ENCODE data around the gene COL26A1.

The COL26A1 gene

GRCh38 chr7:101547916-101548661 is 185.4 kb downstream of the COL26A1 start:
- no peak overlapping the region for H3K4me3 Mint-ChIP-seq
- H3K27ac Mint-ChIP-seq: no peak overlapping the region
- no peaks in the 10 kb centered on the region for H3K9me3 Mint-ChIP-seq
- H3K4me1 Mint-ChIP-seq: peaks cover 6% of the 10 kb centered on the region
- no peaks in the 10 kb centered on the region for H3K27me3 Mint-ChIP-seq
- DNase-seq: no peak
- ATAC-seq: no peak

- no peaks in the 10 kb centered on the region for H3K27me3 Mint-ChIP-seq
- ATAC-seq: no peak
- H3K4me1 Mint-ChIP-seq: peaks cover 6% of the 10 kb centered on the region
- no peak for DNase-seq
- H3K4me3 Mint-ChIP-seq: no peak overlapping the region
- no peaks in the 10 kb centered on the region for H3K9me3 Mint-ChIP-seq
- H3K27ac Mint-ChIP-seq: peak overlapping the region in 1 of 2 donors; percentile 12
These were observed 187.1 kb downstream of the COL26A1 start for GRCh38 chr7:101549734-101550133.

DNA sequence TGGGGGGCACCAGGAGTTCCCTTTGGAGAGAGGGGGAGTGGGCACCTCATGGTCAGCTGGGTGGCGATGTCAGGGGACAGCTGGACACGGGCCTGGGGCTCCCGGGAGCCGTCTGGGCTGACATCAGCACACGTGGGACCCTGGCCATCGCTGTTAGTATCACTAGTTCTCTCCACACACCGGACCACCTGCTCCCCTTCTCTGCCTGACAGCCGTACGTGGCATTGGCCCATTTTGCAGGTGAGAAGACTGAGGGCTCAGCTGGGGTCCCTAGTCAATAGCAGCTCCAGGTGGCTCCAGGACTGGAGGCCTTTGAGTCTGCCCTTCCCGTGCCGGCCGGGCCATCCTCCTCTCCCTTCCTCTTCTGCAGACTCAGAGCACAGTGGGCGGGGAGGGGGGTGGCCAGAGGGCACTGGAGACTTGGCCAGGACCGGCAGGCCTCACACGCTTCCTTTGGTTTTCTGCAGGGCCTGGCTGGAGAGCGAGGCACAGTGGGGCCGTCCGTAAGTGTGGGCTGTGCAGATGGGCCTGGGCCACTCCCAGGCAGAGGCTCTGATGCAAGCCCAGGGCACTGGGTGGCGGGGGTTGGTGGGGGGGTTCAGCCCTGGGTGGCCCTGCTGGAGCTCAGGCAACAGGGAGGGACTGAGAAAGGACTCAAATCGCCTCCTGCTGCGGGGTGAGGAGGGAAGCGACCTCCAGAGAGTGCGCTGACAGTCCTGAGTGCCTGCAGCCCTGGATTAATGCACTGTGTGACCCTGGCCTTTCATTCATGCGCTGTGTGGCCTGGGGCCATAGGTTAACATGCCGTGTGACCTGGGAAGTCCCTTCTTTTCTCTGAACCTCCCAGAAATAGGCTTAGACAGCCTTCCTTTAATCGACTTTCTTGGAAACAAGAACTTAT is 188.2 kb downstream of the COL26A1 start:
- no peak overlapping the region for H3K4me3 Mint-ChIP-seq
- H3K4me1 Mint-ChIP-seq: peaks cover 6% of the 10 kb centered on the region
- H3K27me3 Mint-ChIP-seq: no peaks in the 10 kb centered on the region
- no peaks in the 10 kb centered on the region for H3K9me3 Mint-ChIP-seq
- ATAC-seq: no peak
- no peak overlapping the region for H3K27ac Mint-ChIP-seq
- no peak for DNase-seq

DNA sequence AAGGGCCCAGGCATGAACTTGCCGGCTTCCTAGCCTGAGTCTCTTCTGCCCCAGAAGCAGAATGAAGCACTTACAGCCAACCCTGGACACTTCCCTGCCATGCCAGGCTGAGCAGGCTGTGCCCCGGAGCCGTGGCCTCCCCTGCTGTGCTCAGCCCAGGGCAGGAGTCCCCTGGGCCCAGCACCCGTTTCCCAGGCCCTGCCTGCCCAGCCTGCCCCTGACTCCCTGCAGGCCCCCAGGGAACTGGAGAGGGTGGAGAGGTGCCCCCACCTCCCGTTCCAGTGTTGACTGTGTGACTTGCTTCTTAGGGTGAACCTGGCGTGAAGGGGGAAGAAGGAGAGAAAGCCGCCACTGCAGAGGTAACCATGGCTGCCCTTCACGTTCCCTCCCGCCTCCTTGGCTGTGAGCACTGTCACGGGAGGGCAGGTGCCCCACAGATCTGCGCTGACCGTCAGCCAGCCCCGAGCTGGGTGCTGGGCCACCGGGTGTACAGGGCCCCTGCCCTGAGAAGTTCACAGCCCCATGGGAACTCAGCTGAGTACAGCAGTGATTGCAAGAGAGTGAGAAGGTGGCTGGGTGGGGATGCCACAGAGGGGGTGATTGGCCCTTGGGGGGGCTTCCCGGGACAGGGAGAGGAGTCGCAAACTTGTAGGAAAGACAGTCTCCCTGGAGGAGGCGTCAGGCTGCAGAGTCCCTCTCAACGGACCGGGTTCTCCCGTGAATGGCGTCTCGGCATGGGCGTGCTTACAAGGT is 190.5 kb downstream of the COL26A1 start:
- Mint-ChIP-seq H3K9me3 (no peaks in the 10 kb centered on the region), H3K4me3 (no peak overlapping the region), H3K4me1 (peaks cover 6% of the 10 kb centered on the region), H3K27ac (peak overlapping the region; percentile 75 to 94), H3K27me3 (no peaks in the 10 kb centered on the region)
- ATAC-seq: no peak
- DNase-seq: no peak

- no peak overlapping the region for H3K4me3 Mint-ChIP-seq
- no peak for ATAC-seq
- DNase-seq: no peak
- H3K27ac Mint-ChIP-seq: peak overlapping the region; percentile 75 to 94
- H3K4me1 Mint-ChIP-seq: peaks cover 6% of the 10 kb centered on the region
- no peaks in the 10 kb centered on the region for H3K9me3 Mint-ChIP-seq
- no peaks in the 10 kb centered on the region for H3K27me3 Mint-ChIP-seq
These were observed 191.2 kb downstream of the COL26A1 start for GRCh38 chr7:101553771-101554445.

DNA sequence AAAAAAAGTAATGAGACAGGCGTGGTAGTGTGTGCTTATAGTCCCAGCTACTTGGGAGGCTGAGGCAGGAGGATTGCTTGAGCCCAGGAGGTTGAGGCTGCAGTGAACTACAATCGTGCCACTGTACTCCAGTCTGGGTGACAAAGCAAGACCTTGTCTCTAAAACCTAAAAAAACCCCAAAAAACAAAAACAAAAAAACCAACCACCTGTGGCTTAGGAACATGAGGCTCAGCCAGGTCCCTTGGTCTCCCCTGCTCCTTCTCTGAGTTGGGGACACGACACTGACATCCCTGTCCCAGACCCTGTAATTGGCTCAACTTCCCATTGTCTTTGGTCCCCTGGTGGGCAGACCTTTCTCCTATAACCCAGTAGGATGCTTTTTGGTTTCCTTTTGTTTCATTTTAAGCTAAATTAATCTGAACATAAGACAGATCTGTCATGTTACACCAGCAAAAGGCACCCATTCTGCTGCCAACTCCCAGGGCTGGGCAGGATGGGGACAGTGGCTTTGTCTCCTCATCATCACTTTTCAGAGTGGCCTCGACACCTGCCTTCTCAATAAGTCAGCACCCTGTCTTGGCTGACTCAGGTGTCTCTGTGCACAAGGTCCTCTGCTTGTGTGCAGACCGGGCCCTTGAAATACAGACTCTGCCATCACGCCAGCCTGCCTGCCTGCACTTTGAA is 192.1 kb downstream of the COL26A1 start:
- no peaks in the 10 kb centered on the region for H3K27me3 Mint-ChIP-seq
- H3K9me3 Mint-ChIP-seq: no peaks in the 10 kb centered on the region
- DNase-seq (no peak), ATAC-seq (no peak)
- H3K27ac Mint-ChIP-seq: no peak overlapping the region
- H3K4me1 Mint-ChIP-seq: peaks cover 6% of the 10 kb centered on the region
- no peak overlapping the region for H3K4me3 Mint-ChIP-seq

DNA sequence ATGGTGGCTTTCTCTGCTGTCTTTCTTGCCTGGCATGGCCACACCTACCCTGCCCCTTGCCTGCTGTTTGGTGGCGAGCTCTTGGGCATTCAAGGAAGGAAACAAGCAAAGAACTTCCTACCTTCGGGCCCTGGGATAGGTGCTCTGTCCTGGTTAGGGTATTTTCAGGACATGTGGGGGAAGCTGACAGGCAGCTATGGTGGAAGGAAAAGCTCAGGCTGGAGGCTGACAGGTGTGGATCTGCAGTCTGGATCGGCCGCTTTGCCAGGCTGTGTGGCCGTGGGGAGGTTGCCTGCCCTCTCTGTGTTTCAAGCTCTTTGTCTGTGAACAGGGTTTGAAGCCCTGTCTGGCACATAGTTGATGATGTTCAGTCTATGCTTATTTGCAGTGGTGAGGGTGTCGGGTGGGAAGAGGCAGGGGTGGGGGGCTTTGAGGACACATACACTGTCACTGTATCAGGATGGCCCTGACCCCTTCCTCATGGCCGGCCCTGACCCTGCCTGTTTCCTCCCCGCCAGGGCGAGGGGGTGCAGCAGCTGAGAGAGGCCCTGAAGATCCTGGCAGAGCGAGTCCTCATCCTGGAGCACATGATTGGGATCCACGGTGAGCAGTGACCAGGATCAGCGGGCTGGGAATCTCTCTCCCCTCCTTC is 192.7 kb downstream of the COL26A1 start:
- DNase-seq (no peak), ATAC-seq (no peak)
- Mint-ChIP-seq H3K4me3 (no peak overlapping the region), H3K4me1 (peaks cover 6% of the 10 kb centered on the region), H3K9me3 (no peaks in the 10 kb centered on the region), H3K27me3 (peaks cover 2% of the 10 kb centered on the region), H3K27ac (no peak overlapping the region)

DNA sequence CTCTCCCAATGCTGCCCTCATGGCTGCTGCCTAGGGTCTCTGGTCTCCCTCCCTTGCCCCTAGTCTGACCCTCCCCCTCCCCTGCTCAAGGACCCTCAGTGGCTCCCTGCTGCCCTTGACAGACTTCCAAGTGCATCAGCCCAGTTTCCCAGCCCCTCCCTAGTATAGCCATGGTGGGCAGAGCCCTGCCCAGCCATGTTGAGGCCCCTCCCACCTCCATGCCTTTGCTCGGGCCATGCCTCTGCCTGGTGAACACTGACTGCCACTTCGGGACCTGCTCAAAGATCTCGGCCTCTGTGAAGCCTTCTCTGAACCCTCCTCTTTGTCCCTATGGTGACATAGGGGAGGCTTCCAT is 193.2 kb downstream of the COL26A1 start:
- Mint-ChIP-seq H3K27me3 (peaks cover 5% of the 10 kb centered on the region), H3K9me3 (no peaks in the 10 kb centered on the region), H3K27ac (no peak overlapping the region), H3K4me3 (no peak overlapping the region), H3K4me1 (peaks cover 6% of the 10 kb centered on the region)
- no peak for DNase-seq
- ATAC-seq: no peak

- Mint-ChIP-seq H3K4me3 (no peak overlapping the region), H3K27ac (no peak overlapping the region), H3K27me3 (peaks cover 5% of the 10 kb centered on the region), H3K4me1 (peaks cover 4% of the 10 kb centered on the region), H3K9me3 (no peaks in the 10 kb centered on the region)
- ATAC-seq: no peak
- no peak for DNase-seq
These were observed 193.8 kb downstream of the COL26A1 start for GRCh38 chr7:101556453-101556968.

DNA sequence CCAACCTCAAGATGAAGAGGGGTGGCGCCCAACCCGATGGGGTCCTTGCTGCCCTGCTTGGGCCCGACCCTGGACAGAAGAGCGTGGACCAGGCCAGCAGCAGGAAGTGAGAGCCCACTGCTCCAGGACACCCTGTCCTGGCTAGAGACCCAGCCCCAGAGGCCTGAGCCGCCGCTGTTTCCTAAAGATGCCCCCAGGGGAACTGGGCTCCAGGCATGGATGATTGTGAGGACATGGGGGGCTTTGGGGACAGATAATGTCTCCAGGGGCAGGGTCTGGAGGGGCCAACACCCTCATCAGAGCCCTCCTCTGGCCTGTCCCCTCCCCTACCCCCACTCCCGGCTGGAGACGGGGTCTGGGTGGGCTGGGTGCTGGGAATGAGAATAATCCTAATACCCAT is 194.7 kb downstream of the COL26A1 start:
- DNase-seq (no peak), ATAC-seq (no peak)
- no peaks in the 10 kb centered on the region for H3K9me3 Mint-ChIP-seq
- H3K27me3 Mint-ChIP-seq: peaks cover 5% of the 10 kb centered on the region
- no peak overlapping the region for H3K27ac Mint-ChIP-seq
- H3K4me3 Mint-ChIP-seq: no peak overlapping the region
- H3K4me1 Mint-ChIP-seq: no peaks in the 10 kb centered on the region

GRCh38 chr7:101557978-101558741 is 195.5 kb downstream of the COL26A1 start:
- Mint-ChIP-seq H3K9me3 (no peaks in the 10 kb centered on the region), H3K27me3 (peaks cover 5% of the 10 kb centered on the region), H3K4me1 (no peaks in the 10 kb centered on the region), H3K4me3 (no peak overlapping the region), H3K27ac (no peak overlapping the region)
- ATAC-seq (no peak), DNase-seq (no peak)

DNA sequence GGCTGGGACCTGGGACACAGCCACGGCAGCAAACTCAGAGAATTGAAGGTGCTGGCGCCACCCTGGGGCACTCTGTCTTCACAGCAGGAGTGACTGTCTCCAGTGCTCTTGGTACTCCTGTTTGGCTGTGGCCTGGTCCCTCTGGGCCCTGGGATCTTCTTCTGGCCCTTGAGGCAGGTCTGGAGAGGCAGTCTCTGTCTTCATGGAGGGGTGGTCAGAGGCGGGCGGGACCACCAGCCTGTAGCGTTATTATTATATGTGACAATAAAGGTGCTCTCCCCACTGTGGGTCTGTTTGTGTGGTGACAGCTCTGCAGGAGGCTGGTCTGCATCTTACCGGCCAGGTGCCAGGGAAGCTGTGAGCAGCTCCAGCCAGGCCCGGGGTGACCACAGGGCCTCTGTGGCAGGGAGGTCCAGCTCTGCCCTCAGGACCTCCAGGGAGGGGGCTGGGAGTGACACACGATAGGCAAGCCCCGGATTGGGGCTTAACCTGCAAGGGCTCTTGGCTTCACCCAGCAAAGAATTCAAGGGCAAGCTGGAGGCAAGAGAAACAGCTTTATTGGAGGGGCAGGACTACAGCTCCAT is 196.2 kb downstream of the COL26A1 start:
- no peak for DNase-seq
- H3K9me3 Mint-ChIP-seq: no peaks in the 10 kb centered on the region
- H3K4me1 Mint-ChIP-seq: peaks cover 2% of the 10 kb centered on the region
- peaks cover 5% of the 10 kb centered on the region for H3K27me3 Mint-ChIP-seq
- no peak for ATAC-seq
- no peak overlapping the region for H3K4me3 Mint-ChIP-seq
- no peak overlapping the region for H3K27ac Mint-ChIP-seq

DNA sequence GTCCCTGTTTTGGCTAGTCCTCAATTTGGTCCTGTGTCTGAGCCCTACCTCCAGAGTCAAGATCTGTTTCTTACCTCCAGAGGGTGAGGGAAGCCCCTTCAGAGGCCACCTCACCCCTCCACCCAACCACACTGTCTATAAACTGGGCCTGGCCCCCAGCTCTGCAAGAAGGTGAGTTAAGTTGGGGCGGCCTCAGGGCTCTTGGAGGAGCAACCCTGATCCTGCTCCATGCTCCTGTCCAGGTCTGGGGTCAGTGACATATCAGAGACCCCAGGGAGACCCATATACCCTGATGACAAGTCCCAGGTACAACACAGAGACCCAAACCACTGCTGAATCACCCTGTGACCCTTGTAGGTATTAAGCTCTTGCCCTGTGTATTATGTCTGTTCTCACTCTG is 196.9 kb downstream of the COL26A1 start:
- H3K27me3 Mint-ChIP-seq: peaks cover 5% of the 10 kb centered on the region
- H3K4me1 Mint-ChIP-seq: peaks cover 7% of the 10 kb centered on the region
- H3K4me3 Mint-ChIP-seq: no peak overlapping the region
- H3K9me3 Mint-ChIP-seq: no peaks in the 10 kb centered on the region
- no peak overlapping the region for H3K27ac Mint-ChIP-seq
- no peak for DNase-seq
- ATAC-seq: no peak

All from stimulated activated naive CD8-positive, alpha-beta T cell treated with anti-CD3 and anti-CD28 coated beads, Interleukin-15, amount 100 ng/mL, for 72 hours (primary cell).